ENCODE measurements around the gene CARD10. TPM values are rescaled to one million over a fixed set of nuclear protein-coding genes. Genes with fewer than 3 reads are reported as not detected.
A peak's percentile ranks its signal among the peaks of the same experiment; 100 is the strongest.
"Not testable (repeated sequence)": the region's sequence is repeated elsewhere in the genome, so short reads cannot be mapped to it uniquely, and the experiment has no call there.

CARD10 gene
- total and polyA plus RNA-seq, 2 donors, result 1.1 to 4.2 TPM

- Histone ChIP-seq H3K27me3 (ENCODE audit: control insufficient read depth in 2 of 2, insufficient read depth in 1 of 2, low read length in 1 of 2) (no peaks in the 10 kb centered on the region), H3K9me3 (ENCODE audit: control insufficient read depth in 2 of 2, insufficient read depth in 1 of 2, low read length in 1 of 2) (peaks cover 3 to 7% of the 10 kb centered on the region in 2 donors), H3K4me3 (ENCODE audit: low read length in 2 of 2) (no peak overlapping the region), H3K4me1 (ENCODE audit: control insufficient read depth in 2 of 2, insufficient read depth in 2 of 2, low read length in 2 of 2) (peaks cover 3 to 29% of the 10 kb centered on the region in 2 donors), H3K27ac (ENCODE audit: low read depth in 1 of 2, low read length in 1 of 2) (no peak overlapping the region), H3K36me3 (ENCODE audit: control insufficient read depth in 2 of 2, insufficient read depth in 2 of 2, low read length in 1 of 2) (peaks cover 69 to 78% of the 10 kb centered on the region in 2 donors)
- WGBS, result 97% methylated on average over 5 of the region's 5 CpGs
- no peak for DNase-seq (ENCODE audit: low read depth in 6 of 9, low spot score in 9 of 9)
Observed at GRCh38 chr22:37470087-37470445, 49.1 kb downstream of the CARD10 start.

- no peak overlapping the region for H3K4me3 ChIP-seq (ENCODE audit: low read length in 2 of 2)
- WGBS, result 97% methylated on average over 8 of the region's 8 CpGs
- DNase-seq (ENCODE audit: low read depth in 6 of 9, low spot score in 9 of 9), result no peak
- H3K27me3 ChIP-seq (ENCODE audit: control insufficient read depth in 2 of 2, insufficient read depth in 1 of 2, low read length in 1 of 2), result no peaks in the 10 kb centered on the region
- peaks cover 3 to 4% of the 10 kb centered on the region in 2 donors for H3K9me3 ChIP-seq (ENCODE audit: control insufficient read depth in 2 of 2, insufficient read depth in 1 of 2, low read length in 1 of 2)
- peaks cover 63 to 73% of the 10 kb centered on the region in 2 donors for H3K36me3 ChIP-seq (ENCODE audit: control insufficient read depth in 2 of 2, insufficient read depth in 2 of 2, low read length in 1 of 2)
- no peak overlapping the region for H3K27ac ChIP-seq (ENCODE audit: low read depth in 1 of 2, low read length in 1 of 2)
- peaks cover 3 to 25% of the 10 kb centered on the region in 2 donors for H3K4me1 ChIP-seq (ENCODE audit: control insufficient read depth in 2 of 2, insufficient read depth in 2 of 2, low read length in 2 of 2)
Observed at GRCh38 chr22:37469416-37470086, 49.7 kb downstream of the CARD10 start.

- Histone ChIP-seq H3K4me1 (ENCODE audit: control insufficient read depth in 2 of 2, insufficient read depth in 2 of 2, low read length in 2 of 2) (peaks cover 3 to 26% of the 10 kb centered on the region in 2 donors), H3K36me3 (ENCODE audit: control insufficient read depth in 2 of 2, insufficient read depth in 2 of 2, low read length in 1 of 2) (peaks cover 50 to 60% of the 10 kb centered on the region in 2 donors)
- 97% methylated on average over 14 of the region's 14 CpGs for WGBS
- H3K4me3 ChIP-seq (ENCODE audit: low read length in 2 of 2); H3K27me3 ChIP-seq (ENCODE audit: control insufficient read depth in 2 of 2, insufficient read depth in 1 of 2, low read length in 1 of 2); DNase-seq (ENCODE audit: low read depth in 6 of 9, low spot score in 9 of 9); H3K27ac ChIP-seq (ENCODE audit: low read depth in 1 of 2, low read length in 1 of 2); H3K9me3 ChIP-seq (ENCODE audit: control insufficient read depth in 2 of 2, insufficient read depth in 1 of 2, low read length in 1 of 2): not testable (repeated sequence)
Observed at GRCh38 chr22:37468201-37468695, 51.0 kb downstream of the CARD10 start.

DNA sequence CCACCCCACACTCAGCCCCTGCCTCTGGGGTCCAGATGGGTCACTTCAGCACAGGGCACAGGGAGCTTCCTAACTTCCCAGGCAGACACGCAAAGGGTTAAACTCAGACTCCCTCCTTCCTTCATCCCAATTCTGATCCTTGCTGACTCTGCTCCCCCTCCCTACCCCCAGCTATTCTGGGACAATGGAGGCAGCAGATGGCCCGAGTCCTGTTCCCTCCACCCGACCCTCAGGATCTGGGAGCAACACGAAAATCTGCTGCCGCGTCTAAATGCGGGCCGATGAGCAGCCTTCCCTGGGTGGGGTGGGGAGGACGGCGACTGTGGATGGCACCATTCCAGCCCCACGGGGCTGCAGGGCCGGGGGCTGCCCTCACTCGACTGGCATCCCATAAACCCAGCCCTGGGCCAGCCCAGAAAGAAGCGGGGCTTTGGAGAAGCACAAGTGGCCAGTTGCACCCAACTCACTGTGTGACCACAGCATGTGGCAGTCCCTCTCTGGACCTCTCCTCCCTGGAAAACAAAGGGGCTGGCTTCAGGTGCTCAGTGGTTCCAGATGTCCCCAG, 51.7 kb downstream of the CARD10 start:
- Histone ChIP-seq H3K9me3 (ENCODE audit: control insufficient read depth in 2 of 2, insufficient read depth in 1 of 2, low read length in 1 of 2) (peaks cover 2 to 3% of the 10 kb centered on the region in 2 donors), H3K27me3 (ENCODE audit: control insufficient read depth in 2 of 2, insufficient read depth in 1 of 2, low read length in 1 of 2) (no peaks in the 10 kb centered on the region), H3K36me3 (ENCODE audit: control insufficient read depth in 2 of 2, insufficient read depth in 2 of 2, low read length in 1 of 2) (peaks cover 47 to 55% of the 10 kb centered on the region in 2 donors), H3K27ac (ENCODE audit: low read depth in 1 of 2, low read length in 1 of 2) (no peak overlapping the region), H3K4me1 (ENCODE audit: control insufficient read depth in 2 of 2, insufficient read depth in 2 of 2, low read length in 2 of 2) (peaks cover 3 to 22% of the 10 kb centered on the region in 2 donors), H3K4me3 (ENCODE audit: low read length in 2 of 2) (no peak overlapping the region)
- 97% methylated on average over 14 of the region's 14 CpGs for WGBS
- DNase-seq (ENCODE audit: low read depth in 6 of 9, low spot score in 9 of 9), result no peak

DNA sequence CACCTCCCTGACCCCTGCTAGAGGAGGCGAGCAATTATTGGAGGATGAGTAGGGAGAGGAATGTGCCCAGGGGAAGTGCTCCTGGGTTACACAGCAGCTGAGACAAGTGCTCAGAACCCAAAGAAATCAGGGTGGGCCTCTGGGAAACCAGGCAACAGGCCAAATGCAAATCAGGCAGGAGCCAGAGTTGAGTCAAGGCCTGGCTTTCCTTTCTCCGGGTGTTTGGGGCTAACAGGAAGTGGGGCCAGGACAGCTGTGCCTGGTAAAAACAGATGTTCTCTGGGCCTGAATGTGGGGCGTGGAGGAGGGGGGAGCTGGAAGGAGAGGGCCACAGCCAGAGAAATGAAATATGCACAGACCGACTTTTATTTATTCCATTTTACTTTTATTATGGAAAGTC, 55.0 kb downstream of the CARD10 start:
- peaks cover 1 to 2% of the 10 kb centered on the region in 2 donors for H3K9me3 ChIP-seq (ENCODE audit: control insufficient read depth in 2 of 2, insufficient read depth in 1 of 2, low read length in 1 of 2)
- DNase-seq (ENCODE audit: low read depth in 6 of 9, low spot score in 9 of 9), result no peak
- peaks cover 0 to 7% of the 10 kb centered on the region in 2 donors for H3K4me1 ChIP-seq (ENCODE audit: control insufficient read depth in 2 of 2, insufficient read depth in 2 of 2, low read length in 2 of 2)
- H3K27me3 ChIP-seq (ENCODE audit: control insufficient read depth in 2 of 2, insufficient read depth in 1 of 2, low read length in 1 of 2), result no peaks in the 10 kb centered on the region
- no peak overlapping the region for H3K4me3 ChIP-seq (ENCODE audit: low read length in 2 of 2)
- 44% methylated on average over 4 of the region's 4 CpGs for WGBS
- H3K36me3 ChIP-seq (ENCODE audit: control insufficient read depth in 2 of 2, insufficient read depth in 2 of 2, low read length in 1 of 2), result peaks cover 28 to 30% of the 10 kb centered on the region in 2 donors
- H3K27ac ChIP-seq (ENCODE audit: low read depth in 1 of 2, low read length in 1 of 2), result no peak overlapping the region

DNA sequence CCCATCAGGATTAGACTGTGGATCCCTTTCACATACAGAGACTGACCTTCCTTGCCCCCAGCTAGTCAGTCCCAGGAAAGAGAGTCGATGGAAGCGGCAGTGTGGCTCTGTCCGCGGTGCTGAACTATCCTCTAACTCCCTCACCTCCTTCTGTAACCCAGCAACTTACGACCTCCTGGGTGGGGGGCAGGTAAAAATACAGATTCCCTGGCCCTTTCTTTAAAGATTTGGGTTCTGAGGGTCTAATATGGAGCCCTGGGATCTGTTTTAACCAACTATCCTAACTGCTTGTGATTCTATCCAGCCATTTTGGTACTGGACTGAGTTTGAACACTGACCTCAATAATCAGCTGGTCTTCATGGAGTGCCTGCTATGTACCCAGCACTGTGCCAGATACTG, 56.2 kb downstream of the CARD10 start:
- Histone ChIP-seq H3K9me3 (ENCODE audit: control insufficient read depth in 2 of 2, insufficient read depth in 1 of 2, low read length in 1 of 2) (peaks cover 0 to 1% of the 10 kb centered on the region in 2 donors), H3K4me1 (ENCODE audit: control insufficient read depth in 2 of 2, insufficient read depth in 2 of 2, low read length in 2 of 2) (peaks cover 0 to 7% of the 10 kb centered on the region in 2 donors), H3K4me3 (ENCODE audit: low read length in 2 of 2) (no peak overlapping the region), H3K27ac (ENCODE audit: low read depth in 1 of 2, low read length in 1 of 2) (no peak overlapping the region), H3K27me3 (ENCODE audit: control insufficient read depth in 2 of 2, insufficient read depth in 1 of 2, low read length in 1 of 2) (no peaks in the 10 kb centered on the region), H3K36me3 (ENCODE audit: control insufficient read depth in 2 of 2, insufficient read depth in 2 of 2, low read length in 1 of 2) (peaks cover 19 to 24% of the 10 kb centered on the region in 2 donors)
- peak in 3 of 9 donors; percentile 52 to 63 (median 53) for DNase-seq (ENCODE audit: low read depth in 6 of 9, low spot score in 9 of 9)
- WGBS, result 44% methylated on average over 5 of the region's 5 CpGs

DNA sequence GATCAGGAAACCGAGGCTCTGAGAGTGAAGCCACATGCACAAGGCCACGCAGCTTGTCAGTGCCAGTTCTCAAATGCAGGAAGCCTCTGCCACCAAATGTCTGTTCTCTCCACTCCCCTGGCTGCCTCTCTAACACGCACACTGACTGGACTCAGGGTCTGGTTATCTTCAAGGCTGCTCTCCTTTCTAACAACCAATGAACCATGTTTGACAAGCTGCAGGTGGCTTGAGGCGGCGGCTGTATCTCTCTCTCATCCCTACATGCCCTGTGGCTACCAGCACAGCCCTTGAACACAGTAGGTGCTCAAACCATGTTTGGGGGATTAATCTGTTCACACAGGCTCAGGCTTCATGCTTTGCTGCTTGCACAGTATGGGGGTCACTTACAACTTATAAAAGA, 56.8 kb downstream of the CARD10 start:
- H3K27me3 ChIP-seq (ENCODE audit: control insufficient read depth in 2 of 2, insufficient read depth in 1 of 2, low read length in 1 of 2), result no peaks in the 10 kb centered on the region

GRCh38 chr22:37461961-37462360, 57.3 kb downstream of the CARD10 start:
- 76% methylated on average over 6 of the region's 6 CpGs for WGBS
- Histone ChIP-seq H3K36me3 (ENCODE audit: control insufficient read depth in 2 of 2, insufficient read depth in 2 of 2, low read length in 1 of 2) (peaks cover 10 to 14% of the 10 kb centered on the region in 2 donors), H3K4me1 (ENCODE audit: control insufficient read depth in 2 of 2, insufficient read depth in 2 of 2, low read length in 2 of 2) (peaks cover 0 to 7% of the 10 kb centered on the region in 2 donors), H3K27ac (ENCODE audit: low read depth in 1 of 2, low read length in 1 of 2) (no peak overlapping the region), H3K9me3 (ENCODE audit: control insufficient read depth in 2 of 2, insufficient read depth in 1 of 2, low read length in 1 of 2) (no peaks in the 10 kb centered on the region), H3K27me3 (ENCODE audit: control insufficient read depth in 2 of 2, insufficient read depth in 1 of 2, low read length in 1 of 2) (no peaks in the 10 kb centered on the region), H3K4me3 (ENCODE audit: low read length in 2 of 2) (no peak overlapping the region)
- DNase-seq (ENCODE audit: low read depth in 6 of 9, low spot score in 9 of 9), result no peak

More for the DNA sequence above, 56.8 kb downstream of the CARD10 start:
- Histone ChIP-seq H3K4me1 (ENCODE audit: control insufficient read depth in 2 of 2, insufficient read depth in 2 of 2, low read length in 2 of 2) (peaks cover 0 to 7% of the 10 kb centered on the region in 2 donors), H3K36me3 (ENCODE audit: control insufficient read depth in 2 of 2, insufficient read depth in 2 of 2, low read length in 1 of 2) (peaks cover 15 to 19% of the 10 kb centered on the region in 2 donors), H3K9me3 (ENCODE audit: control insufficient read depth in 2 of 2, insufficient read depth in 1 of 2, low read length in 1 of 2) (no peaks in the 10 kb centered on the region), H3K4me3 (ENCODE audit: low read length in 2 of 2) (no peak overlapping the region), H3K27ac (ENCODE audit: low read depth in 1 of 2, low read length in 1 of 2) (no peak overlapping the region)
- 93% methylated on average over 5 of the region's 5 CpGs for WGBS
- DNase-seq (ENCODE audit: low read depth in 6 of 9, low spot score in 9 of 9), result no peak

DNA sequence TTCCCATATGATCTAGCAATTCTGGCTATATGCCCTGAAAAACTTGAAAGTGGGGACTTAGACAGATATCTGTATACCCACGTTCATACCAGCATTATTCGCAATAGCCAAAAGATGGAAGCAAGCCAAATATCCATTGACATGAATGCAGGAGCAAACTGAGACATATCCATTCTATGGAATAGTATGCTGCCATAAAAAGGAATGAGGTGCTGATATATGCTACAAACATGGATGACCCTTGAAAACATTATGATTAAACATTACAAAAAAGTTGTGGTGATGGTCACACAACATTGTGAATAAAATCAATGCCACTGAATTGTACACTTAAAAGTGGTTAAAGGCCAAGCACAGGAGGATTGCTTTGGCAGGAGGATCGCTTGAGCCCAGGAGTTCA, 58.5 kb downstream of the CARD10 start:
- Histone ChIP-seq H3K27ac (ENCODE audit: low read depth in 1 of 2, low read length in 1 of 2) (no peak overlapping the region), H3K9me3 (ENCODE audit: control insufficient read depth in 2 of 2, insufficient read depth in 1 of 2, low read length in 1 of 2) (no peaks in the 10 kb centered on the region), H3K36me3 (ENCODE audit: control insufficient read depth in 2 of 2, insufficient read depth in 2 of 2, low read length in 1 of 2) (peaks cover 0 to 1% of the 10 kb centered on the region in 2 donors), H3K27me3 (ENCODE audit: control insufficient read depth in 2 of 2, insufficient read depth in 1 of 2, low read length in 1 of 2) (no peaks in the 10 kb centered on the region), H3K4me3 (ENCODE audit: low read length in 2 of 2) (no peak overlapping the region), H3K4me1 (ENCODE audit: control insufficient read depth in 2 of 2, insufficient read depth in 2 of 2, low read length in 2 of 2) (peaks cover 0 to 7% of the 10 kb centered on the region in 2 donors)
- no peak for DNase-seq (ENCODE audit: low read depth in 6 of 9, low spot score in 9 of 9)
- WGBS, result 98% methylated on average over 3 of the region's 3 CpGs

Data from thymus (tissue), 11 donors.